Stimulated activated CD8-positive, alpha-beta memory T cell treated with anti-CD3 and anti-CD28 coated beads, Interleukin-7, amount 100 ng/mL, for 1 hour (primary cell): ENCODE data around the gene SLC2A2.
"Not testable (repeated sequence)": the region's sequence is repeated elsewhere in the genome, so short reads cannot be mapped to it uniquely, and the experiment has no call there.

Experiments used
- DNase-seq, 2 donors: peaks; one replicate each; pipeline ENCODE4 v3.0.0-alpha.2; 2020; ENCODE audit warnings: low read depth in 2 of 2

SLC2A2 gene

GRCh38 chr3:170988378-170988777, 38.1 kb downstream of the SLC2A2 start:
- DNase-seq = no peak

GRCh38 chr3:170985304-170985703, 41.2 kb downstream of the SLC2A2 start:
- no peak for DNase-seq

DNA sequence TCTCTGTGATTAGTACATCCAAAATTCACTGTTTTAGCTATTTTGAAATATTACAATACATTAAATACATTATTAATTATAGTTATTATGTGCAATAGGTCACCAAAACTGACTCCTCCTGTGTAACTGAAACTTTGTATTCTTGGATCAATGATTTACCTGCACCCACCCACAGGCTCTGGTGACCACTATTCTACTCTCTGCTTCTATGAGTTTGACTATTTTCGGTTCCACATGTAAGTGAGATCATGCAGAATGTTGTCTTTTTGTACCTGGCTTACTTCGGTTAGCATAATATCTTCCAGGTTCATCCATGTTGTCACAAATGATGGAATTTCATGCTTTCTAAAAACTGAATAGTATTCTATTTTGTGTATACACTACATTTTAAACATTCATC, 43.8 kb downstream of the SLC2A2 start:
- DNase-seq = no peak

DNA sequence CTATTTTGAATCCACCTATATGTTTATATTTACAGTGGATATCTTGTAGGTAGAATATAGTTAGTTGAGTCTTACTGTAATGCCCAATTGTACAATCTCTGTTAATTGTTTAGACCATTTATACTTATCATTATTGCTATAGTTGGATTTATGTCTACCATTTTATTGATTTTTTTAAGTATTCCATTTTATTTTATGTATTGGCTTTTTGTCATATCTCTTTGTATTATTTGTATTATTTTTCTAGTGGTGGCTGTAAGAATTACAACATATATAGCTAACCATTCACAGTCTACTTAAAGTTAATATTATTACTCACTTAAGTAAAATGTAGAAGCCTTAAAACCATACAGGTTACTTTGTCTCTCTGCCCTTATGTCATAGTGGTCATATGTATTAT, 46.1 kb downstream of the SLC2A2 start:
- no peak for DNase-seq

- no peak for DNase-seq
Observed at GRCh38 chr3:170977949-170978745, 48.4 kb downstream of the SLC2A2 start.

GRCh38 chr3:170976190-170976519, 50.4 kb downstream of the SLC2A2 start:
- DNase-seq = no peak

GRCh38 chr3:170975283-170976189, 51.0 kb downstream of the SLC2A2 start:
- no peak for DNase-seq

- DNase-seq = no peak
Observed at GRCh38 chr3:170974872-170975271, 51.6 kb downstream of the SLC2A2 start.

GRCh38 chr3:170972917-170973316, 53.6 kb downstream of the SLC2A2 start:
- DNase-seq = not testable (repeated sequence)

DNA sequence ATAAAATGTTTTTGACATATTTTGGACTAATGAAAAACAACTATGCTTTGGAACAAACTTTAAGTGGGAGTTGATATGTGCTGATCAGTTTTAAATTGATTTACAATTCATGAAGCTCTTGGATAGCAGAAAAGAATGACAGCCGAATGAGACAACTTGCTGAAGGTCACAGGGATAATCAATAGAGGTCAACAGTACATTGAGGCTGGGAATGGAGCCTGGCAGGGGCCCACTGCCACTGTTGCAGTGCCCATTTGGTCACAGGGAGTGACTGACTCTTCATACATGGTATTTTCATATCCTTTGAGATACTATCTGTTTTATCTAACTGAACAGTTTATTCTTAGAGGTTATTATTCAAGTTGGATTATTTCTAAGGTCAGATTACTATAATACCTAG, 59.4 kb downstream of the SLC2A2 start:
- DNase-seq = no peak

DNA sequence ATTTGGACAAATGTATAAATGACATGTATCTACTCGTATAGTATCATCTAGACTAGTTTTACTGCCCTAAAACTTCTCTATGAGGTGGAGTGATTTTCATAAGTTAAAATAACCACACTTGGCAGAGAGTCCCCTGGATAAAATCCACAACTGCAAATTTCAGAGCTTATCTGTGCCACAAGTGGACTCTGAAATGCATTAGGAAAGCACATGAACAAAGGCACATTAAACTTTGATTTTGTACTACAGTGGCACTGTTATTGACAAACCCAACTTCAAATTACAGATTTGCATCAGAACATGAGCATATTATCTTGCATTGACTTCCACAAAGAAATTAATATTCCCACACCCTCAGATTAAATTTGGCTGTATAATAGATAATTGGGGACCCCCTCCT, 60.0 kb downstream of the SLC2A2 start:
- DNase-seq = no peak

DNA sequence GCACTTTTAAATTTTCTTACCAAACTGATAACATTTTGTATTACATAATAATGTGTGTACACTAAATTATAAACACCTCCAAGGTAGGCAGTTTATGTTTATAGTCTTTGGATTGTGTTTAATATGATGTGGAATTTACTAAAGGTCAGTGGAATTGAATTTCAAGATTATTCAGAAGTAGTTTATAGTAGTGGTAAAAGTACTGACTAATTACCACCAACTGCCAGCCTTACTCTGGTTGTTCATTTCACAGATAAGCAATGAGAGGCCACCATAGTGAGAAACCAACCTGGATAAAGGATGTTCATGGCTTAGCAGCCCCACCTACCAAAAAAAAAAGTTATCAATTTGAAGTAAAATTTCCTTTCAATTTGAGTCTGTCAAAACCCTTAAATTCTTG, 64.1 kb downstream of the SLC2A2 start:
- DNase-seq = no peak

GRCh38 chr3:170961616-170962400, 64.7 kb downstream of the SLC2A2 start:
- DNase-seq = no peak

- DNase-seq = no peak
Observed at GRCh38 chr3:170959457-170959856, 67.1 kb downstream of the SLC2A2 start.

- DNase-seq = no peak
Observed at GRCh38 chr3:170956647-170957046, 69.9 kb downstream of the SLC2A2 start.

- DNase-seq = no peak
Observed at GRCh38 chr3:170953736-170954135, 72.8 kb downstream of the SLC2A2 start.

DNA sequence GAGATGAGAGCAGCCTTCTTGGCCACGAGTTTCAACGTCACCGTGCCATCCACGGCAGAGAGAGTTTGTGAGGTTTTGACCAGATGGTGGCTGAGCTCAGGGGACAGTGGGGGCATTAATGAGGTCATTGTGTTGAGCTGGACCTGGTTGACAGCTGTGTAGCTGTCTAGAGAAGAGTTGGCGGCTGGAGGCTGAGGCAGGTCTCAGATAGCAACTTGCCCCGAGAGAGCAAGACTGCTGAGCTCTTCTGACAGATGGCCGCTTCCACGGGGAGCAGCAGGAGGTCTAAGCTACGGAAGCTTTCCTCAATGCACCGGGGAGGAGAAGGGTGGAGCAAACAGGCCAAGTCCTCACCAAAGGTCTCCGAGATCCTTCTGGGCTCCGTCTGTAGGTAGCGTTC, 73.3 kb downstream of the SLC2A2 start:
- no peak for DNase-seq

GRCh38 chr3:170949211-170949610, 77.3 kb downstream of the SLC2A2 start:
- DNase-seq = no peak

- DNase-seq = no peak
Observed at GRCh38 chr3:170947018-170947769, 79.3 kb downstream of the SLC2A2 start.
